Measurements from ENCODE around the gene CPNE8.

Gene CPNE8

GRCh38 chr12:38895446-38895845, 9.9 kb downstream of the CPNE8 start:
- DNase-seq, result no peak

GRCh38 chr12:38892976-38893375, 12.4 kb downstream of the CPNE8 start:
- DNase-seq, result no peak

DNA sequence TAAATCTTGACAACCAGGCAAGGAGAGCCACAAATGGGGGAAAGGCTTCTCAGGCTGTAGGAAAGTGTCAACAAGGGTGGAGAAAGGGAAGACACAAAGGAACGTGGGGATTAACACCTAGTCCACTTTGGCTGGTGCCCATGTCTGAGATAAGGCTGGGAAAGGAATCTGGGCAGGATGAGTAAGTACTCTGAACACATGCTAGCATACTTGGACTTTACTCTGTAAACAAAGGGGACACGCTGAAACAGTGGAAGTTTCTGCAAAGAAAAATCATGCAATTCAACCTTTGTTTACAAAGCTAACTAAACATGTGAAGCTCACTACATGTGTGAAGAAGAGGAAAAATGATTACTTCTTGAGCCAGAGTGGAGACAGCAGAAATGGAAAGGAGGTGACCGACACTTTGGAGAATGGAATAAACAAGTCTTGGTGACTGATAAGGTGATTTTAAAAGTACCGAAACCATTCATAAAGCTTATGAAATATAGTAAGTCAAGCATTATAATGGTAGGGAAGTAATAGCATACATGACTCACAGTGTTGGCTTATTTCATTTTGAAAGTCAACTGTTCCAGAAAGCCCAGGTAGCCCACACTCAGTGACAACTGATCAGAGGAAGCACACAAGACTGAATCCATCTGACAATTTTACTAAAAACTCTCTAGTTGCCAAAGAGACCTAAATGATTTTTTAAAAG, 13.2 kb downstream of the CPNE8 start:
- DNase-seq, result no peak

DNA sequence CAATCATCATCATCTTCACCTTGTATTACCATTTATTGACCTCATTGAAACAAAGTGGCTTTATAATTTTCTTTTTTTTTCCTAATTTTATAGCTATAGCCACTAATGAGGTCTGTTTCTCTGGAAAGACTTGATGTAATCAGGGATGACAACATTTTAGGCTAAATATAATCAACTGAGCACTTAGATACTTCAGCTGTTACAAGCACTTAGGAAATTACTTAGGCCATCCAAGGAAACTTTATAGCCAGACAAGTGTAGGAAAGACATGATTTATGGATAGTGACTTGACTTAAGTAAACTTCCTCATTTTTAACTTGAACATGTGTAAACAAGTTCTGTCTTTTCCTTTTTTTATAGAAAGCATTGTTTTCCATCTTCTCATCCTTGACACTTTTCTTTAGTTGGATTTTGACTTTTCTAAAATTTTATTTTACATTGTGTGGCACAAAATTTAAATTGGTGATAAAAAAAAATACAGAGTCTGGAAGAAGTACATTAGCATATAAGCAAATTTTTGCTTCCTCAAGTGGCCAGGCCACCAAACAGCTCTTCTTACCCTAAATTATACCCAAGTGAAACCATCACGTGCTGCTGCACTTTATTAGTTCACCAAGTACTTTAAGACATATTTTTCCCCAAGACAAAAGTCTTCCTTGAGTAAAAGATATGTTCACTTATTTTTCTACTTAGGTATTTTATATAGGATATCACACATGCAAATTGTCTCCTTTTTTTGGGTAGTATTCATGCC, 15.1 kb downstream of the CPNE8 start:
- DNase-seq, result no peak

DNA sequence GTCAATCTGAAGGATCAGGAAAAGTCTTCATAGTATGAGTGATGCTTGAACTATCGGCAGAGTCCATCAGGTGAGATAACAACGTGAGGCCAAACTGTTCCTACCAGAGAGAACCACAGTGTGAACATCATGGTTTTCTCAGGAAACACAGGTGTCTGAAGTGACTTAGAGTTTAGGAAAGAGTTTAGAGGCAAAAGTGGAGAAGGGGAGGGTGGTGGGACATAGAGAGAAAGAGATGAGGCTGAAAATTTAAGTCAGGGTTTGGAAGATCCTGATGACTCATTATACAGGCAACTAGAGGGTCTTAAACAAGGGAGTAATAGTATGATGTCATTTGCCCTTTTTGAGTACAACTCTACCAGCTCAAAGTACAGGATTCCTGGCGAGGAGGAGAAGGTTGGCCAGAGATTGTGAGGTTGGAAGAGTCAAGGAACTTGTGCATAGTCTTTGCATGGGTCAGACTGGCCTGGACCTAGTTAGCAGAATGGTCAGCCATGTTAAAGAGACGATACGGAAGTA, 16.0 kb downstream of the CPNE8 start:
- no peak for DNase-seq

GRCh38 chr12:38887770-38888169, 17.6 kb downstream of the CPNE8 start:
- DNase-seq, result no peak

DNA sequence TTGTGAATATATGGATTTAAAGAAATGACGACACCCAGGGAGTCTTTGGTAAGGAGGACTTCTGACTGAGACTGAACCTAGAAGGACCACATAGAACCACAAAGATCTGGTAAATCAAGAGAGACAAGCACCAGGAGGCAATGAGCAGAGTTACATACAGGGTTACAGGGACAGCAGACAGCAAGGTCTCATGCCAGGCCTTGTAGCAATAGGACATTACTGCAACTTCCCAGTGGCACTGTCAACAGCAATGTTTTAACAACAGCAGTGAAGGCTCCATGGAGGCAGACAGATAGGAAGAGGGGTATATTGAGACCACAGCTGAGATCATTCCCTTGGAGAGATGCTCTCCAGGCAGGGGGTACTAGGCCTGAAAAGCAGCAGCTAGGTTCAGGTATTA, 18.5 kb downstream of the CPNE8 start:
- DNase-seq, result no peak

- DNase-seq, result no peak
These were observed 19.3 kb downstream of the CPNE8 start for GRCh38 chr12:38886064-38886463.

GRCh38 chr12:38884666-38885065, 20.7 kb downstream of the CPNE8 start:
- DNase-seq, result no peak

DNA sequence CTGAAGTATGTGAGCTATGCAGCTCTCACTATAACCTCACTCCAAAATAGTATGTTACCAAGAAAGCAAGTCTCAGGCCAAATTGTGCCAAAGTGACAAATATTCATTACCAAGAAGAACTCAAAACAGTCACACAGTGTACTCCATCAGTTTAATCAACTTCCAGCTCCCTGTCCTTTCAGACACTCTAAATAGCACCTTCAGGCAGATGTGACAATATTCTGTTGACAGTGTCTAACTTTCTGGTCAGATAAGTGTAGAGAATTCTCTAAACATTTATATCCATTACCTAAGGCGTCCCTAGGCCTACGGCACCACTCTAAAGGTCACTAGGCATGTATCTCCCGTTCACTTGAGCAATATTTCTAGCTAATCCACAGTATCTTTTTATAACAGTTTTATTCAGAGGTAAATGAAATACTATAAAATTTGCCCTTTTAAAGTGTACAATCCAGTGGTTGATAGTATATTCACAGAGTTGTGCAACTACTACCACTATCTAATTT, 21.7 kb downstream of the CPNE8 start:
- DNase-seq, result no peak

GRCh38 chr12:38880288-38880687, 25.1 kb downstream of the CPNE8 start:
- DNase-seq, result no peak

DNA sequence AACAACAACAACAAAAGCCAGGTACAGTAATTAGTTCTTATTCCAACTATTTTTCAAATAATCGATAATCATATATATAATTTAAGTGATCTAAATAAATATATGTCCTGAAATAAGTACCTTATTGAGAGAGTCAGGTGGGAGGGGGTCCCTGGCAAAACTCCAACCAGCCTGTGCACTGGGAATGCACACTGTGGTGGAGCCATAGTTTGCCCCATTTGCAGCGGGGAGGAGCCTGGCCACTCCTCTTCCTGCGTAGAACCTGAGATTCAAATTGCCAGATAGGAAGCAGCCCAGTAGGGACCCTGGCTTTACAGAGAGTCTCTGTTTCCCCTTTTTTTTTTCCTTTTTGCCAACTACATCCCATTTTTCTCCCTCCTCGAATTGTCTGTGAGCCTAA, 26.4 kb downstream of the CPNE8 start:
- DNase-seq, result no peak

DNA sequence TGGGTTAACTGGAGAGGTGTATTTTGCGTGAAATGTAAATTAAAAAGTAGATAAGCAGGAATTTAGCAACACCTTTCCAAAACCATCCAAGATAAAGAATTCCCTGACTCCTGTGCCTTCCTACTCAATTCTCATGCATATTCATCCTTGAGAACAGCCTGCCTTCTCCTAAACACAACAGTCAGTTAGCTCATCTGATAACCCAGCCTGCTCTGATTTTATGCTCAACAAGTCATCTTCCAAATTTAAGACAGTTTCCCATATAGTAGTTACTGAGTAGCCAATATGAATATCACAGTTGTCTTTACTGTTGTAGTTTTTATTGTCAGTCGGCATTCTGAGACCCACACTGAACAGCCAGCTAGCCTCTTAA, 27.1 kb downstream of the CPNE8 start:
- DNase-seq, result no peak

- DNase-seq, result no peak
These were observed 29.7 kb downstream of the CPNE8 start for GRCh38 chr12:38875586-38876228.

GRCh38 chr12:38872561-38872960, 32.8 kb downstream of the CPNE8 start:
- no peak for DNase-seq

DNA sequence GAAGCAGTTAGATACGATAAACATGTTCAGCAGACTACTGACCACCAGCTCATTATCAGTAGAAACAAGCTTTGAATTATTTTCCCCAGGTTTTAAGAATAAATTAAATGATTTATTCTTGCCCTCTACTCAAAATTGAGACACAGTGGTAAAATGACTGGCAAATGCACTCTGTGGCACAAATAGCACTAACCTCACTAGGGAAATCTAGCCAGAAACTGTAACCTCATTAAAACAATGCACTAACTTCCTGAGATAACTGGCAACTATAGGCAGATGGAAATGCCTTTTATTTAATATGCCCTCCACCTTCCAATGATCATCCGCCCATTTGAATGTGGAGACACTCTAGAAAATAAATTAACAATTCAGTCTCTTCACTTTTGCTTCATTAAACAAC, 33.2 kb downstream of the CPNE8 start:
- DNase-seq, result no peak

DNA sequence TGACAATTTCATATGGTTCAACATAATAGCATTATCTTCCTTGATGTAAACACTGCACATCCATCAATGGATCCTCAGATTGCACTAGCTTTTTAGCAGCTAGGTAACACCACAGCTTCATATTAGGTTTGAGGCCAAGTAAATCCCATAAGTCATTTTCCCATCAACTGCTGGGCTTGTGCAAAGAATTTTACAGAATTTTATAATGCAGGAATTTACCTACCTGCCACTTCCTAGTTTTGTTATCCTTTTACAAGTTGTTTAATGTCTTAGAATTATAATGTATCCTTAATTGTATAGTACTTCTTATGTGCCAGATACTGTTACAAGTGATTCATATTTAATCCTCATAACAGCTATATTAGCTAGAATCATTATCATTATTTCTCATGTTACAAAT, 36.4 kb downstream of the CPNE8 start:
- DNase-seq, result no peak

- no peak for DNase-seq
These were observed 54.9 kb downstream of the CPNE8 start for GRCh38 chr12:38850461-38850860.

GRCh38 chr12:38847247-38847646, 58.1 kb downstream of the CPNE8 start:
- no peak for DNase-seq

DNA sequence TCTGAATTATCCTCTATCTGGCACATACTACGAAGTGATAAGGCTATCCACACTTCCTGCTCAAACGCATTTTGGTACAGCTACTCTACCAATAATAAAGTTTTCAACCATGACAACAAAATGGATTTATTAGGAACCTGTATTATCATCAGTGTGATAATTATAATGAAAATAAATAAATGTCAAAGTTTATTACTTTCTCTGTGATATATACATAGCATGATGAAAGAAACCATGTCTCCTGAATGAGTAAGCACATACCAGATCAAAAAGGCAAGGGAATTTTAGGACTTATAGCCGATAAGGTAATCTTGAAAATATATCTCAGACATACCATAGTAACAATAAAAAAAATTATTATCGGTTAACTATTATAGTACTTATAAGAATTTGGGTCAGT, 61.1 kb downstream of the CPNE8 start:
- no peak for DNase-seq

- DNase-seq, result no peak
These were observed 67.1 kb downstream of the CPNE8 start for GRCh38 chr12:38838056-38838850.

GRCh38 chr12:38831715-38832114, 73.7 kb downstream of the CPNE8 start:
- no peak for DNase-seq

- no peak for DNase-seq
These were observed 80.4 kb downstream of the CPNE8 start for GRCh38 chr12:38825006-38825405.

Data from effector CD4-positive, alpha-beta T cell (primary cell).